DMS53 (cell line): ENCODE results near the gene CEP164.

ENCODE experiments used
- DNase-seq: peaks from one replicate; lab custom pipeline; 2025; lab: John Stamatoyannopoulos, UW

The CEP164 gene

DNA sequence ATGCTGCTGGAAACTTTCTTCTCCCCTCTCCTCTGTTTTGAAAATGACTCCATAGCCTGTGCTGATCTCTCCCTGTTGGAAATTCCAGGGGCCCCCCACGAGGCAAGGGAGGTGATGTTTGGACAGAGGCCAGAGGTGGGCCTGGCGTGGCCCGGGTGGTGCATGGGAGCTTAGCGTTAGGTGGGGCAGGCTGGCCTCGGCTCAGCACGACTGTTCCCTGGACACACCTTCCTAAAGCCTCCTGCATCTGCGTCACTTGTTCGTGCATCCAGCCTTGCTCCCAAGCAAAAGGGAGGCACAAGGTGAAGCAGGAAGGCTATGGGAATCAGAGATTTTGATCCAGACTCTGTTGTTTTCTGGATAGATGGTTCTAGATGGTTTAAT lies 135.2 kb downstream of the CEP164 start:
- no peak for DNase-seq
